IMR-90 (cell line): ENCODE data around the gene NDUFAF2. TPM values are rescaled to one million over a fixed set of nuclear protein-coding genes. Genes with fewer than 3 reads are reported as not detected.

Experiments used
- ATAC-seq: fragments of 200-7000 bp; cut with Tn5 transposase; 2 replicates; pipeline ENCODE4 v1.9.1; 2020; ENCODE audit warnings: low read depth, mild to moderate bottlenecking, moderate library complexity
- BruUV-seq: library from RNA; stranded (reverse); fragments of 400-500 nt; replicated peaks from 2 replicates; lab custom pipeline; 2021; lab: Mats Ljungman, UMichigan
- CTCF ChIA-PET: fragments of 300-600 bp; formaldehyde crosslinking; extraction: SDS; loops from one replicate; lab custom pipeline; 2021; ENCODE audit warnings: antibody characterized with exemption; lab: Yijun Ruan, JAX
- POLR2A ChIA-PET: fragments of 300-600 bp; sonication (Branson Sonifier 250); formaldehyde crosslinking; loops from one replicate; lab custom pipeline; 2022; ENCODE audit warnings: antibody characterized with exemption; ENCODE audit not compliant: unreplicated experiment; lab: Charles Lee
- DNase-seq: peaks from one replicate; pipeline ENCODE4 v3.0.0; 2013
- H2AFZ ChIP-seq: replicated peaks from 2 replicates; pipeline ENCODE3; 2013; ENCODE audit warnings: low read length, mild to moderate bottlenecking; ENCODE audit not compliant: poor library complexity
- H2AK5ac ChIP-seq: 2 replicates; pipeline ENCODE4 v1.6.1; 2013; ENCODE audit warnings: low read depth, low read length, inconsistent platforms
- H2AK9ac ChIP-seq: replicated peaks from 2 replicates; pipeline ENCODE3; 2013; ENCODE audit warnings: mild to moderate bottlenecking, low read depth, low read length, moderate library complexity; ENCODE audit not compliant: poor library complexity
- H2BK120ac ChIP-seq: 2 replicates; pipeline ENCODE4 v1.6.1; 2013; ENCODE audit warnings: low read depth, low read length, inconsistent platforms
- H2BK15ac ChIP-seq: 3 replicates; pipeline ENCODE4 v1.6.1; 2013; ENCODE audit warnings: low read depth, low read length, inconsistent platforms
- H2BK20ac ChIP-seq: 2 replicates; pipeline ENCODE4 v1.6.1; 2013; ENCODE audit warnings: low read depth, mild to moderate bottlenecking, inconsistent platforms, low read length, moderate library complexity
- H2BK5ac ChIP-seq: 2 replicates; pipeline ENCODE4 v1.6.1; 2013; ENCODE audit warnings: mild to moderate bottlenecking, low read depth, low read length, inconsistent platforms; ENCODE audit not compliant: poor library complexity, severe bottlenecking
- H3K14ac ChIP-seq: replicated peaks from 2 replicates; pipeline ENCODE4 v1.6.1; 2013; ENCODE audit warnings: low read depth, low read length, inconsistent platforms
- H3K18ac ChIP-seq: 2 replicates; pipeline ENCODE4 v1.6.1; 2013; ENCODE audit warnings: low read depth, low read length, control low read depth
- H3K23ac ChIP-seq: 2 replicates; pipeline ENCODE4 v1.6.1; 2013; ENCODE audit warnings: low read depth, low read length, inconsistent platforms
- H3K27ac ChIP-seq: 2 replicates; pipeline ENCODE4 v1.5.1; 2013; ENCODE audit warnings: mild to moderate bottlenecking, control low read depth, low read length; ENCODE audit not compliant: insufficient read depth
- H3K27me3 ChIP-seq: 2 replicates; pipeline ENCODE4 v1.6.1; 2013; ENCODE audit warnings: low read length; ENCODE audit not compliant: control insufficient read depth, insufficient read depth
- H3K36me3 ChIP-seq: 2 replicates; pipeline ENCODE4 v1.6.1; 2013; ENCODE audit warnings: low read length, mixed read lengths; ENCODE audit not compliant: control insufficient read depth, insufficient read depth
- H3K4ac ChIP-seq: 2 replicates; pipeline ENCODE4 v1.6.1; 2013; ENCODE audit warnings: low read depth, low read length, inconsistent platforms
- H3K4me1 ChIP-seq: 2 replicates; pipeline ENCODE4 v1.6.1; 2013; ENCODE audit warnings: low read length, mixed read lengths; ENCODE audit not compliant: control insufficient read depth, insufficient read depth
- H3K4me2 ChIP-seq: 2 replicates; pipeline ENCODE4 v1.6.1; 2013; ENCODE audit warnings: low read depth, mild to moderate bottlenecking, control low read depth, low read length, moderate library complexity
- H3K4me3 ChIP-seq: 2 replicates; pipeline ENCODE4 v1.5.1; 2013; ENCODE audit warnings: low read depth, mild to moderate bottlenecking, control low read depth, low read length, moderate library complexity; ENCODE audit not compliant: insufficient read depth
- H3K56ac ChIP-seq: 2 replicates; pipeline ENCODE4 v1.6.1; 2013; ENCODE audit warnings: low read length, inconsistent platforms; ENCODE audit not compliant: insufficient read depth; ENCODE audit errors: extremely low read depth
- H3K79me1 ChIP-seq, 2 experiments: 2 replicates each; pipeline ENCODE4 v1.6.1; 2013; ENCODE audit warnings: low read length in 2 of 2, inconsistent platforms in 1 of 2, low read depth in 1 of 2
- H3K9ac ChIP-seq: 2 replicates; pipeline ENCODE4 v1.6.1; 2013; ENCODE audit warnings: low read depth, low read length, control low read depth
- H3K9me1 ChIP-seq: 2 replicates; pipeline ENCODE4 v1.6.1; 2013; ENCODE audit warnings: low read length, inconsistent platforms; ENCODE audit not compliant: insufficient read depth
- H3K9me3 ChIP-seq: 2 replicates; pipeline ENCODE4 v1.6.1; 2013; ENCODE audit warnings: low read length; ENCODE audit not compliant: control insufficient read depth, insufficient read depth
- H4K20me1 ChIP-seq: 2 replicates; pipeline ENCODE4 v1.6.1; 2013; ENCODE audit warnings: low read length, inconsistent platforms; ENCODE audit not compliant: insufficient read depth
- H4K5ac ChIP-seq: 2 replicates; pipeline ENCODE4 v1.6.1; 2013; ENCODE audit warnings: mild to moderate bottlenecking, low read depth, low read length, control low read depth
- H4K8ac ChIP-seq, 2 experiments: 2 replicates each; pipeline ENCODE4 v1.6.1; 2013; ENCODE audit warnings: low read depth in 2 of 2, low read length in 2 of 2, control low read depth in 1 of 2, inconsistent platforms in 1 of 2
- H4K91ac ChIP-seq: 2 replicates; pipeline ENCODE4 v1.6.1; 2013; ENCODE audit warnings: low read depth, low read length, inconsistent platforms; ENCODE audit not compliant: insufficient read depth
- CEBPB ChIP-seq: IDR thresholded peaks from 2 replicates; pipeline ENCODE4 v1.6.1; 2012; ENCODE audit warnings: low read depth, low read length, improper control_type of control experiment
- MAFK ChIP-seq: IDR thresholded peaks from 2 replicates; pipeline ENCODE4 v1.6.1; 2012; ENCODE audit warnings: low read depth, low read length, improper control_type of control experiment
- NFE2L2 ChIP-seq: fragments of 150-350 bp; IDR thresholded peaks from 2 replicates; pipeline ENCODE4 v1.6.1; 2016; ENCODE audit warnings: low read depth, mild to moderate bottlenecking, low read length
- POLR2A ChIP-seq: IDR thresholded peaks from 2 replicates; pipeline ENCODE4 v1.6.1; 2012; ENCODE audit warnings: mild to moderate bottlenecking, low read depth, low read length
- RAD21 ChIP-seq: IDR thresholded peaks from 2 replicates; pipeline ENCODE4 v1.6.1; 2012; ENCODE audit warnings: low read length, improper control_type of control experiment
- SMC3 ChIP-seq: fragments of 150-350 bp; IDR thresholded peaks from 2 replicates; pipeline ENCODE4 v1.6.1; 2016; ENCODE audit warnings: low read depth, mild to moderate bottlenecking, antibody characterized with exemption, low read length, moderate library complexity
- WGBS, 2 experiments: methylation state at CpG; one replicate each; pipeline versions ENCODE4 v1.1.5 to v1.1.7; 2013; ENCODE audit warnings: missing lambda C conversion rate in 2 of 2; ENCODE audit not compliant: insufficient read length in 1 of 2; ENCODE audit errors: extremely low coverage in 2 of 2; 5-methylcytosine and 5-hydroxymethylcytosine counted together
- dilution Hi-C: fragments of 300-500 bp; cut with HindIII; formaldehyde crosslinking; loops from one replicate; pipeline ENCODE4 v1.14.3; 2018; ENCODE audit warnings: low sequenced_read_pairs; ENCODE audit not compliant: unreplicated experiment
- in situ Hi-C: fragments of 300-500 bp; cut with MboI; formaldehyde crosslinking; loops from 3 replicates; pipeline ENCODE4 v1.14.3; 2019; ENCODE audit warnings: low sequenced_read_pairs, inconsistent platforms, mixed read lengths
- intact Hi-C: fragments of 100-400 bp; cut with micrococcal nuclease; formaldehyde crosslinking; loops from 2 replicates; pipeline ENCODE4 v1.10.0; 2022
- polyA plus RNA-seq, 3 experiments: library from polyadenylated mRNA; depleted of rRNA; stranded (reverse); fragments of >200 nt; gene quantifications; 2 replicates each; pipeline ENCODE4 v1.2.3, GENCODE V29; 2012; ENCODE audit warnings: low replicate concordance in 1 of 3
- total RNA-seq: library from RNA; depleted of rRNA; stranded (reverse); fragments of >200 nt; gene quantifications from 2 replicates; pipeline ENCODE4 v1.2.3, GENCODE V29; 2012
- TF ChIP-seq, protein P1 (sequence below): fragments of 150-350 bp; IDR thresholded peaks from 2 replicates; pipeline ENCODE4 v1.6.1; 2017; ENCODE audit warnings: mild to moderate bottlenecking, antibody characterized with exemption, low read length, low read depth
- TF ChIP-seq, protein P2 (sequence below): fragments of 150-350 bp; IDR thresholded peaks from 2 replicates; pipeline ENCODE4 v1.6.1; 2016; ENCODE audit warnings: low read depth, mild to moderate bottlenecking, low read length, moderate library complexity, borderline replicate concordance

Gene NDUFAF2
- total and polyA plus RNA-seq, 2 of the 4 experiments (the other 2 are of a cell fraction) = 11.8 to 24.7 TPM

DNA sequence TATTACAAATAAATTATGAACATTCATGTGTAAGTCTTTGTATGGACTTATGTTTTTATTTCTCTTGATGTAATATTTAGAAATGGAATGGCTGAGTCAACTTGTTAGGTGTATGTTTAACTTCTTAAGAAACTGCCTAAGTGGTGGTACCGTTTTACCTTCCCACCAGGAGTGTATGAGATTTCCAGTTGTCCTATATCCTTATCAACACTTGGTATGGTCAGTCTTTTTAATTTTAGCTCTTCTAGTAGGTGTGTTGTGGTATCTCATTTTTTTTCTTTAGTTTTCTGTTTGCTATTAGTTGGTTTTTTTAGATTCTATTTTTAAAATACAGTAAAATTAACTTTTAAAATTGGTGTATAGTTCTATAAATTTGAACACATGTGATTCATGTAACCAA, 3.7 kb downstream of the NDUFAF2 start:
- no peak overlapping the region for H3K14ac ChIP-seq
- H2BK20ac ChIP-seq = no peak overlapping the region
- no peak overlapping the region for H3K9ac ChIP-seq
- BruUV-seq = no TSS peak
- no peaks in the 10 kb centered on the region for H3K4me1 ChIP-seq
- H3K18ac ChIP-seq = no peak overlapping the region
- no CpG with 5 or more reads among the region's 1 CpG for WGBS, 2 experiments
- H4K20me1 ChIP-seq = peaks cover 4% of the 10 kb centered on the region; the same call in 1 of the 2 replicates
- no peaks in the 10 kb centered on the region for H3K9me3 ChIP-seq
- no peak overlapping the region for H2BK5ac ChIP-seq
- in situ Hi-C loops = loop anchor here (10.0 kb wide), 1 partner anchor 244 kb away; the partner anchor contains the start of gene DEPDC1B
- no peak overlapping the region for H3K4ac ChIP-seq
- H2AFZ ChIP-seq = no peak overlapping the region
- ChIA-PET POLR2A (no interaction called here), CTCF (no interaction called here)
- no peak for DNase-seq
- no peak for TF ChIP-seq NFE2L2
- TF ChIP-seq CEBPB = no peak
- TF ChIP-seq RAD21 = no peak
- TF ChIP-seq SMC3 = no peak
- TF ChIP-seq, protein P1, sequence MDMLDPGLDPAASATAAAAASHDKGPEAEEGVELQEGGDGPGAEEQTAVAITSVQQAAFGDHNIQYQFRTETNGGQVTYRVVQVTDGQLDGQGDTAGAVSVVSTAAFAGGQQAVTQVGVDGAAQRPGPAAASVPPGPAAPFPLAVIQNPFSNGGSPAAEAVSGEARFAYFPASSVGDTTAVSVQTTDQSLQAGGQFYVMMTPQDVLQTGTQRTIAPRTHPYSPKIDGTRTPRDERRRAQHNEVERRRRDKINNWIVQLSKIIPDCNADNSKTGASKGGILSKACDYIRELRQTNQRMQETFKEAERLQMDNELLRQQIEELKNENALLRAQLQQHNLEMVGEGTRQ = no peak
- no peak for TF ChIP-seq MAFK
- no peak for TF ChIP-seq POLR2A
- TF ChIP-seq, protein P2, sequence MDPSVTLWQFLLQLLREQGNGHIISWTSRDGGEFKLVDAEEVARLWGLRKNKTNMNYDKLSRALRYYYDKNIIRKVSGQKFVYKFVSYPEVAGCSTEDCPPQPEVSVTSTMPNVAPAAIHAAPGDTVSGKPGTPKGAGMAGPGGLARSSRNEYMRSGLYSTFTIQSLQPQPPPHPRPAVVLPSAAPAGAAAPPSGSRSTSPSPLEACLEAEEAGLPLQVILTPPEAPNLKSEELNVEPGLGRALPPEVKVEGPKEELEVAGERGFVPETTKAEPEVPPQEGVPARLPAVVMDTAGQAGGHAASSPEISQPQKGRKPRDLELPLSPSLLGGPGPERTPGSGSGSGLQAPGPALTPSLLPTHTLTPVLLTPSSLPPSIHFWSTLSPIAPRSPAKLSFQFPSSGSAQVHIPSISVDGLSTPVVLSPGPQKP = no peak
- no peak for ATAC-seq
- H3K23ac ChIP-seq = no peak overlapping the region
- H3K79me1 ChIP-seq = peaks cover 10 to 47% of the 10 kb centered on the region in 2 experiments
- H3K4me2 ChIP-seq = no peak overlapping the region
- no peak overlapping the region for H2BK15ac ChIP-seq
- no peak overlapping the region for H2BK120ac ChIP-seq
- no peak overlapping the region for H3K56ac ChIP-seq
- H3K36me3 ChIP-seq = no peaks in the 10 kb centered on the region
- no peaks in the 10 kb centered on the region for H3K27me3 ChIP-seq
- no peaks in the 10 kb centered on the region for H3K9me1 ChIP-seq
- intact Hi-C loops = loop anchor here (5.0 kb wide), 2 partner anchors 251 to 271 kb away; no protein-coding TSS in a partner anchor
- no peak overlapping the region for H3K4me3 ChIP-seq
- H3K27ac ChIP-seq = no peak overlapping the region
- no peak overlapping the region for H4K91ac ChIP-seq
- dilution Hi-C loops = no loop called here
- H4K8ac ChIP-seq = no peak overlapping the region
- no peak overlapping the region for H2AK9ac ChIP-seq
- H4K5ac ChIP-seq = no peak overlapping the region
- no peak overlapping the region for H2AK5ac ChIP-seq
